Stimulated activated CD8-positive, alpha-beta memory T cell treated with anti-CD3 and anti-CD28 coated beads, Interleukin-12 subunit alpha, Interleukin-12 subunit beta, amount 100 ng/mL, for 1 hour (primary cell): ENCODE results near the gene GPR156.

Experiments used
- DNase-seq: peaks from one replicate; pipeline ENCODE4 v3.0.0-alpha.2; 2020; ENCODE audit warnings: low read depth

GPR156 gene

GRCh38 chr3:120125992-120126391 is 159.0 kb downstream of the GPR156 start:
- no peak for DNase-seq

- DNase-seq = no peak
These were observed 165.0 kb downstream of the GPR156 start for GRCh38 chr3:120119846-120120510.
